PC-3 (cell line): ENCODE results near the gene B4GALNT4. TPM values are rescaled to one million over a fixed set of nuclear protein-coding genes. Genes with fewer than 3 reads are reported as not detected.

Source experiments
- ATAC-seq: fragments of 200-7000 bp; cut with Tn5 transposase; 2 replicates; pipeline ENCODE4 v1.9.1; 2020; ENCODE audit warnings: mild to moderate bottlenecking, moderate library complexity
- BruUV-seq: library from RNA; stranded (reverse); fragments of 400-500 nt; replicated peaks from 2 replicates; lab custom pipeline; 2021; lab: Mats Ljungman, UMichigan
- CTCF ChIA-PET: fragments of 300-600 bp; sonication (Branson Sonifier 250); formaldehyde crosslinking; loops from one replicate; lab custom pipeline; 2022; ENCODE audit warnings: antibody characterized with exemption; lab: Charles Lee
- POLR2A ChIA-PET: fragments of 300-600 bp; sonication (Branson Sonifier 250); formaldehyde crosslinking; loops from one replicate; lab custom pipeline; 2022; ENCODE audit warnings: antibody characterized with exemption; ENCODE audit not compliant: unreplicated experiment; lab: Charles Lee
- DNase-seq: peaks from one replicate; pipeline ENCODE4 v3.0.0-alpha.2; 2015
- H2AFZ ChIP-seq: fragments of 300-600 bp; sonication (generic); 2 replicates; pipeline ENCODE4 v1.6.0; 2016; ENCODE audit warnings: antibody characterized with exemption, low read length
- H3F3A ChIP-seq: fragments of 300-600 bp; sonication (generic); one replicate; pipeline ENCODE4 v1.6.0; 2017; ENCODE audit warnings: antibody characterized with exemption, low read length, control low read depth, mild to moderate bottlenecking; ENCODE audit not compliant: unreplicated experiment
- H3K27ac ChIP-seq: fragments of 300-600 bp; sonication (generic); 2 replicates; pipeline ENCODE4 v1.5.1; 2016; ENCODE audit warnings: mild to moderate bottlenecking, low read length
- H3K27me3 ChIP-seq: fragments of 300-600 bp; sonication (generic); 2 replicates; pipeline ENCODE4 v1.6.1; 2016; ENCODE audit warnings: low read length, mixed read lengths
- H3K36me3 ChIP-seq: fragments of 300-600 bp; sonication (generic); 2 replicates; pipeline ENCODE4 v1.6.1; 2016; ENCODE audit warnings: low read depth, mixed run types, low read length, mixed read lengths
- H3K4me1 ChIP-seq: fragments of 300-600 bp; sonication (generic); 2 replicates; pipeline ENCODE4 v1.5.1; 2016; ENCODE audit warnings: low read length; ENCODE audit not compliant: insufficient read depth
- H3K4me2 ChIP-seq: fragments of 300-600 bp; sonication (generic); 2 replicates; pipeline ENCODE4 v1.6.0; 2016; ENCODE audit warnings: low read length
- H3K4me3 ChIP-seq: fragments of 300-600 bp; sonication (generic); 2 replicates; pipeline ENCODE4 v1.5.1; 2016; ENCODE audit warnings: mild to moderate bottlenecking, low read length, mixed read lengths
- H3K79me2 ChIP-seq: fragments of 300-600 bp; sonication (generic); 2 replicates; pipeline ENCODE4 v1.6.1; 2017; ENCODE audit warnings: low read length, mixed read lengths
- H3K9ac ChIP-seq: fragments of 300-600 bp; sonication (generic); 2 replicates; pipeline ENCODE4 v1.6.0; 2016; ENCODE audit warnings: mild to moderate bottlenecking, low read length
- H3K9me2 ChIP-seq: fragments of 300-600 bp; sonication (generic); replicated peaks from 2 replicates; pipeline ENCODE4 v1.6.1; 2016; ENCODE audit warnings: mixed run types, low read length, mixed read lengths
- H3K9me3 ChIP-seq: fragments of 300-600 bp; sonication (generic); 2 replicates; pipeline ENCODE4 v1.6.1; 2016; ENCODE audit warnings: low read length, mixed read lengths
- H4K20me1 ChIP-seq: fragments of 300-600 bp; sonication (generic); 2 replicates; pipeline ENCODE4 v1.6.1; 2016; ENCODE audit warnings: low read length, mixed read lengths
- CTCF ChIP-seq: fragments of 300-600 bp; sonication (generic); conservative IDR thresholded peaks from 2 replicates; pipeline ENCODE4 v1.5.1; 2017; ENCODE audit warnings: antibody characterized with exemption, low read depth, mild to moderate bottlenecking, low read length
- EZH2 ChIP-seq: fragments of 300-600 bp; sonication (generic); IDR thresholded peaks from one replicate; pipeline ENCODE4 v1.6.1; 2017; ENCODE audit warnings: antibody characterized with exemption, mild to moderate bottlenecking, low read length; ENCODE audit not compliant: unreplicated experiment
- EZH2phosphoT487 ChIP-seq: fragments of 300-600 bp; sonication (generic); IDR thresholded peaks from 2 replicates; pipeline ENCODE4 v1.6.1; 2018; ENCODE audit warnings: mild to moderate bottlenecking, antibody characterized with exemption, low read length, borderline replicate concordance
- intact Hi-C: fragments of 100-400 bp; cut with micrococcal nuclease; formaldehyde crosslinking; loops from 2 replicates; pipeline ENCODE4 v1.9.0; 2023
- total RNA-seq: library from RNA; depleted of rRNA; stranded (reverse); fragments of >200 nt; gene quantifications from 2 replicates; pipeline ENCODE4 v1.2.3, GENCODE V29; 2014

Gene B4GALNT4
- total RNA-seq, 1 experiment from 2014 or later, result 52.9 TPM

GRCh38 chr11:404551-405264 is 35.4 kb downstream of the B4GALNT4 start:
- H3K27ac ChIP-seq, result no peak overlapping the region
- no peaks in the 10 kb centered on the region for H3K9me3 ChIP-seq
- POLR2A ChIA-PET, result no interaction called here
- CTCF ChIA-PET, result no interaction called here
- intact Hi-C loops, result no loop called here
- no peak for ATAC-seq
- H3K9me2 ChIP-seq, result no peaks in the 10 kb centered on the region
- no peak for DNase-seq
- TSS peak; percentile 83 for BruUV-seq
- no peak overlapping the region for H3K4me2 ChIP-seq
- H3K27me3 ChIP-seq, result no peaks in the 10 kb centered on the region
- H3K4me1 ChIP-seq, result peaks cover 7% of the 10 kb centered on the region; the same call in 1 of the 2 replicates
- no peaks in the 10 kb centered on the region for H3K79me2 ChIP-seq
- H3K9ac ChIP-seq, result no peak overlapping the region
- no peak for TF ChIP-seq EZH2
- no peak for TF ChIP-seq CTCF
- TF ChIP-seq EZH2phosphoT487, result no peak
- H2AFZ ChIP-seq, result no peak overlapping the region
- H3K4me3 ChIP-seq, result no peak overlapping the region
- no peaks in the 10 kb centered on the region for H3F3A ChIP-seq
- H4K20me1 ChIP-seq, result no peaks in the 10 kb centered on the region
- peaks cover 19% of the 10 kb centered on the region for H3K36me3 ChIP-seq

- H3K9ac ChIP-seq, result no peak overlapping the region
- ATAC-seq, result peak; percentile 7; the same call in 1 of the 2 replicates
- H2AFZ ChIP-seq, result no peak overlapping the region
- H3K4me3 ChIP-seq, result no peak overlapping the region
- H3K36me3 ChIP-seq, result peaks cover 12% of the 10 kb centered on the region
- intact Hi-C loops, result no loop called here
- ChIA-PET POLR2A (no interaction called here), CTCF (no interaction called here)
- H3F3A ChIP-seq, result no peaks in the 10 kb centered on the region
- H4K20me1 ChIP-seq, result no peaks in the 10 kb centered on the region
- no peak overlapping the region for H3K27ac ChIP-seq
- no peaks in the 10 kb centered on the region for H3K9me2 ChIP-seq
- peaks cover 7% of the 10 kb centered on the region; the same call in 1 of the 2 replicates for H3K4me1 ChIP-seq
- H3K27me3 ChIP-seq, result no peaks in the 10 kb centered on the region
- no peak for DNase-seq
- no TSS peak for BruUV-seq
- no peaks in the 10 kb centered on the region for H3K9me3 ChIP-seq
- no peaks in the 10 kb centered on the region for H3K79me2 ChIP-seq
- no peak for TF ChIP-seq EZH2phosphoT487
- TF ChIP-seq CTCF, result no peak; the same call in 1 of the 2 replicates
- TF ChIP-seq EZH2, result no peak
- no peak overlapping the region for H3K4me2 ChIP-seq
These were observed 36.1 kb downstream of the B4GALNT4 start for GRCh38 chr11:405323-405953.
